Measurements from ENCODE around the gene SPACA6. TPM values are rescaled to one million over a fixed set of nuclear protein-coding genes. Genes with fewer than 3 reads are reported as not detected.
A peak's percentile ranks its signal among the peaks of the same experiment; 100 is the strongest.
"Not testable (repeated sequence)": the region's sequence is repeated elsewhere in the genome, so short reads cannot be mapped to it uniquely, and the experiment has no call there.

SPACA6 gene
- total RNA-seq, 2 donors from 2014 or later = 2.7 to 3.0 TPM

DNA sequence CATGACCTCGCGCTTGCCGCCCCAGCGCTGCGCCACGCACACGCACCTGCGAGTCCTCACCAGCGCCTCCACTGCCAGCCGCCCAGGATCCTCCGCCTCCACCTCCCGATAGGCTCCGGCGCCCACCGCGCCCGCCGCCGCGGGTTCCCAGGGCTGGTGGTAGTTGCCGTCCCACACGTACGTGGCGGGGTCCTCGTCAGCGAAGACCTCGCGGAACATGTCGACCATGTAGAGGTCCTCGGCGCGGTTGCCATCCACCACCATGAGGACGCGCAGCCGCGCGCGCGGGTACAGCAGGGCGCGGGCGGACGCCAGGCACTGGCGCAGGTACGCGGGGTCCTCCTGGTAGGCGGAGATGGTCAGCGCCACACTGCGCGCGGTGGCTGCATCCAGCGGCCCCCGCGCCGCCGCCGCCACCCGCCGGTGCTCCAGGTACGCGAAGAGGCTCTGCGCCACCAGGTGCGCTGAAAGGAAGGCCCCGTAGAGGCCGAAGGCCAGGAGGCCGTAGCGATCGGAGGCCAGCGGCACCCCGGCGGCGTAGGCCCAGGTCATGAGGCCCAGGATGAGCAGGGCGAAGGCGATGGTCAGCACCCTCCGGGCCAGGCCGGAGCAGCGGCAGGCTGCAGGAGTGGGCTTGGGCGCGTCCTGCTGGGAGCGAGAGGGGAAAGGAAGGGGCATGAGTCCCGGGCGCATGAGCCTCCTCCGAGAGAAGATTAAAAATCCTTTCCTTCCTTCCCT lies 26.3 kb downstream of the SPACA6 start:
- Mint-ChIP-seq H3K36me3 (no peaks in the 10 kb centered on the region), H3K9me3 (no peaks in the 10 kb centered on the region), H3K27ac (no peak overlapping the region), H3K27me3 (peaks cover 41 to 60% of the 10 kb centered on the region in 2 donors), H3K4me3 (no peak overlapping the region), H3K4me1 (ENCODE audit: low read depth in 2 of 2) (peaks cover 0 to 6% of the 10 kb centered on the region in 2 donors)
- ATAC-seq = peak in 1 of 2 donors; percentile 36
- DNase-seq (ENCODE audit: low spot score) = no peak

DNA sequence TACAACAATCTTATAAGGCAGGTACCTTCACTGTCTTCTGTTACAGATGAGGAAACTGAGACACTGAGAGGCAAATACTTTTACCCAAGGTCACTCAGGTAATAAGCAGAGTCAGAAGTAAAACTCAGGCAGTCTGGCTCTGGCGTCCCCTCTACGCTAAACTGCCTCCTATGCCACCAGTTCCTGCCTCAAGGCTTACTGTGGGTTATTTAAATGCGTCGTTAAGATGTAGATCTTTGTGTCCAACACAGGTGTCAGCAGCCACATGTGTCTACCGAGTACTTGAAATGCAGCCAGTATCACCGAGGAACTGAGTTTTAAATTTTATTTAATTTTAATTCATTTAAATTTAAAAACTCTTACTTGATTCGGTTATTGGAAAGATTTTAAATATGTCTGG lies 28.8 kb downstream of the SPACA6 start:
- Mint-ChIP-seq H3K36me3 (no peaks in the 10 kb centered on the region), H3K4me1 (ENCODE audit: low read depth in 2 of 2) (peaks cover 0 to 8% of the 10 kb centered on the region in 2 donors), H3K27me3 (peaks cover 35 to 58% of the 10 kb centered on the region in 2 donors), H3K9me3 (no peaks in the 10 kb centered on the region), H3K4me3 (no peak overlapping the region), H3K27ac (no peak overlapping the region)
- DNase-seq (ENCODE audit: low spot score) (no peak), ATAC-seq (no peak)

DNA sequence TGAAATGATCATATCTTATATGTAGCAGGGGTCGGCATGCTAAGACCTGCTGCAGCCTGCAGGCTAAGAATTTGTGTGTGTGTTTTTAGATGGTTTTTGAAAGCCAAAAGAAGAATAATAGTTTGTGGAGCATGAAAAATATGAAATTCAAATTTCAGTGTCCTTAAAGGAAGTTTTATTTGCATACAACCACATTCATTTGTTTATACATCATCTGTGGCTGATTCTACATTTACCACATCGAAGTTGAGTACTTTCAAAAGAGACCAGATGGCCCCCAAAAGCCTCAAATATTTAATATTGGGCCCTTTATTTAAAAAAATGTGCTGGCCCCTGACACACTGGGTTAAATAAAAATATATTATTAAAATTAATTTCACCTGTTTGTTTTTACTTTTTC lies 29.4 kb downstream of the SPACA6 start:
- Mint-ChIP-seq H3K27me3 (peaks cover 39 to 57% of the 10 kb centered on the region in 2 donors), H3K4me1 (ENCODE audit: low read depth in 2 of 2) (peaks cover 0 to 8% of the 10 kb centered on the region in 2 donors), H3K36me3 (no peaks in the 10 kb centered on the region), H3K4me3 (no peak overlapping the region), H3K27ac (no peak overlapping the region), H3K9me3 (no peaks in the 10 kb centered on the region)
- no peak for DNase-seq (ENCODE audit: low spot score)
- ATAC-seq = no peak

DNA sequence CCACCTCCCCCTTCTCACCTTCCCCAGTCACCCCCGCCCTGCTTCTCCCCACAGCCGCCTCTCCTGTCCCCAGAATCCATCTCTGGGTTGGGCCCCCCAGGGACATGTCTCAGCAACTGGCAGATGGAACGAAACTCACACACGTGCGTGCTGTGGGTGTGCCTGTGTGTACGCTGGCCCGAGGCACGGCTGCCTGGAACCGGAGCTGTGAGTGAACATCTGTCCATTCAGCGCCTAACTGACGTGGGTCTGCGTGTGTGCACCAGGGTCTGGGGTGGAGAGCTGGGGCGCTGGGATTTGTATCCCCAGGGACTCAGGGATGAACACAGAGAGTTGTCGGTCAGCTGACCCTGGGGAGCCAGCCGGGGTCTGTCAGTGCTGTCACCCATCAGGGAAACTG lies 31.4 kb downstream of the SPACA6 start:
- Mint-ChIP-seq H3K27ac (no peak overlapping the region), H3K4me3 (no peak overlapping the region), H3K9me3 (no peaks in the 10 kb centered on the region), H3K4me1 (ENCODE audit: low read depth in 2 of 2) (peaks cover 0 to 5% of the 10 kb centered on the region in 2 donors), H3K27me3 (peaks cover 37 to 55% of the 10 kb centered on the region in 2 donors), H3K36me3 (peaks cover 5% of the 10 kb centered on the region)
- ATAC-seq (no peak), DNase-seq (ENCODE audit: low spot score) (no peak)

DNA sequence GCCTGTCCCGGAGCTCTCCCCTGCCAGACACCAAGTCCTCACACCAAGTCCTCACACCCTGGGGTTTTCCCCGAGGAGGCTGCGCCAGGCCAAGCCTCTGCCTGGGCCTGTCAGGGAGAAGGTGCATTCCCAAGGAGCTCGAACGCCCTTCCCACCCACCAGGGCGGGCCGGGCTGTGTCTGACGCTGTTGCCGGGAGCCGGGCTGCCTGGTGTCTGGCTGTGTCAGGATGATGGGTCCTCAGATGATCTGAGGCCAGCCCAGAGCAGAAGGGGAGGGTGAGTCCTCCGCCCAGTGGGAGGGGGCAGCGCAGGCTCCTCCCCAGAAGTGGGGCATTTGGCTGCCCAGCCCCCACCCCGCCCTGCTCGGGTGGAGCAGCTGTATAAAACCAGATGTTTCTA lies 32.9 kb downstream of the SPACA6 start:
- H3K27ac Mint-ChIP-seq = no peak overlapping the region

DNA sequence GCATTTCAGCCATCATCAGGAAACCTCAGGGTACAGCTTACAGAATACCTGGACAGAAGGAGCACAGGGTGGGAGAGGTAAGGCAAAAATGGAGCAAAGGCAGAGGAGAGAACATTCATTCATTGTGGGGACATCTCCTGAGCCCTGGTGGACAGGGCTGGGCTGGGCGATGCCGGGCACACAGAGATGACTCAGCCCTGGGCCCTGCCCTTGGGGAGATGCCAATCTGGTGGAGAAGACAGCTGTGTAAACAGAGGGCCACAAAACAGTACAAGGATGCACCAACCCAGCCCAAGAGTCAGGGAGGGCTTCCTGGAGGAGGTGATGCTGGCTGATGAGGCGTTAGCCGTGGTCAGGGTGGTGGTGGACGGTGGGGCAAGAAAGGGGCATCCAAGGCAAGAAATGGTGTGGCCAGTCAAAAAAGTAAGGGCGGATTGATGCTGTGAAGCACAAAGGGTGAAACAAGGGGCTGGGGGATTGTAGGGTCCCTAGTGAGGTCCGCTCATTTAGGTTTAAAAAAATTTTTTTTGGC lies 34.3 kb downstream of the SPACA6 start:
- Mint-ChIP-seq H3K4me1 (ENCODE audit: low read depth in 2 of 2) (peaks cover 0 to 5% of the 10 kb centered on the region in 2 donors), H3K4me3 (no peak overlapping the region), H3K27me3 (peaks cover 31 to 41% of the 10 kb centered on the region in 2 donors), H3K27ac (no peak overlapping the region), H3K36me3 (peaks cover 10% of the 10 kb centered on the region), H3K9me3 (peaks cover 4% of the 10 kb centered on the region)
- DNase-seq (ENCODE audit: low spot score) (no peak), ATAC-seq (peak in 1 of 2 donors; percentile 48)

More for the DNA sequence above, 32.9 kb downstream of the SPACA6 start:
- H3K27me3 Mint-ChIP-seq = peaks cover 31 to 41% of the 10 kb centered on the region in 2 donors
- peaks cover 4% of the 10 kb centered on the region for H3K9me3 Mint-ChIP-seq
- ATAC-seq (peak in 1 of 2 donors; percentile 27), DNase-seq (ENCODE audit: low spot score) (no peak)
- peaks cover 5% of the 10 kb centered on the region for H3K36me3 Mint-ChIP-seq
- no peak overlapping the region for H3K4me3 Mint-ChIP-seq
- H3K4me1 Mint-ChIP-seq (ENCODE audit: low read depth in 2 of 2) = peaks cover 0 to 5% of the 10 kb centered on the region in 2 donors

DNA sequence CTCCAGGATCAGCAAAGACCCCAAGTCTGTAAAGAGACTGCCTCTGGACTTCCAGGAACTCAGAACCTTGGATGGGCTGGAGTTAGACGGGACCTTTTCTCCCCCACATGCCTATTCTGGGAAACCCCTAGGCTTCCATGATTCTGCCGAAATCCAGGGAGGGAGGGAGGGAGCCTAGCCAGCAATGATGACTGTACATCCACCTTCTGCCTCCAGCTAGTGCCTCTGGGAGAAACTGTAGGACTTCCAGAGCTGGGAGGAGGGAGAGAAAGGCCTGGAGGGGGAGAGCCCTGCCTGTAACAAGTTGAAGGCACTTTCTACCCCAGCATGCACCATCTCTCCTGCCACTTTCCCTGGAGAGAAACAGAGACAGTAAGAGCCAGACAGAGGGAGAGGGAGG lies 36.7 kb downstream of the SPACA6 start:
- DNase-seq (ENCODE audit: low spot score) = no peak
- no peak for ATAC-seq
- Mint-ChIP-seq H3K4me1 (ENCODE audit: low read depth in 2 of 2) (peaks cover 0 to 2% of the 10 kb centered on the region in 2 donors), H3K27me3 (peaks cover 19 to 22% of the 10 kb centered on the region in 2 donors), H3K4me3 (no peak overlapping the region), H3K27ac (no peak overlapping the region), H3K36me3 (peaks cover 10% of the 10 kb centered on the region), H3K9me3 (peaks cover 4% of the 10 kb centered on the region)

DNA sequence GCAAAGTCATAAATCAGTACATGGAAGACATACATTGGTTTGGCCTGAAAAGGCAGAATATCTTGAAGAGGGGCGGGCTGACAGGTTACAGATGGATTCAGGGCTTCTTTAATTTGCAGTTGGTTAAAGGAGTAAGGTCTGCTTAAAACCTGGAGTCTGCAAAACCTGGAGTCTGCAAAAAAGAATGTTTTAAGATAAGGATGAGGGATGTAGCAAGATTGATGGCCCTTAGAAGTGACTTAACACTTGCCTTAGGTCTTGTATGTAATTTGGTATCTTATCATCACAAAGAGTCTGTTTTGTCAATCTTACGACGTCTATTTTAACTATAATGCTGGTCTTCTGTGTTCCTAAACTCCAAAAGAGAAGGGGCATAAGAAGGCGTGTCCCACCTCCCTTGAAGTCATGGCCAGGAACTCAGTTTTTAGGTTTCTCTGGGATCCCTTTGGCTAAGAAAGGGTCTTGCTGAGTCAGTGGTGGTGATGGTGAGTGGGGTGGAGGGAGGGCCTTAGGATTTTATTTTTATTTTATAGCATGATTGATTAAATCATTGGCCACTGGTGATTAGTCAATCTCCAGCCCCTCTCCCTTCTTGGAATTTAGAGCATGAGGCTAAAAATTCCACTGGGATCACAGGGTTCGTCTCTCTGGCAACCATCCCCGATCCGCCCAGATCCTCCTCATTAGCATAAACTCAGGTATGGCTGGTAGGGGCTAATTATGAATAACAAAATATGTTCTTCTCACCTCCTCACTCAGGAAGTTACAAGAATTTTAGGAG lies 40.8 kb downstream of the SPACA6 start:
- DNase-seq (ENCODE audit: low spot score) (no peak), ATAC-seq (no peak)
- Mint-ChIP-seq H3K27ac (no peak overlapping the region), H3K4me3 (no peak overlapping the region), H3K9me3 (peaks cover 4% of the 10 kb centered on the region), H3K4me1 (ENCODE audit: low read depth in 2 of 2) (peaks cover 0 to 5% of the 10 kb centered on the region in 2 donors), H3K36me3 (peaks cover 7% of the 10 kb centered on the region), H3K27me3 (peaks cover 4 to 7% of the 10 kb centered on the region in 2 donors)

DNA sequence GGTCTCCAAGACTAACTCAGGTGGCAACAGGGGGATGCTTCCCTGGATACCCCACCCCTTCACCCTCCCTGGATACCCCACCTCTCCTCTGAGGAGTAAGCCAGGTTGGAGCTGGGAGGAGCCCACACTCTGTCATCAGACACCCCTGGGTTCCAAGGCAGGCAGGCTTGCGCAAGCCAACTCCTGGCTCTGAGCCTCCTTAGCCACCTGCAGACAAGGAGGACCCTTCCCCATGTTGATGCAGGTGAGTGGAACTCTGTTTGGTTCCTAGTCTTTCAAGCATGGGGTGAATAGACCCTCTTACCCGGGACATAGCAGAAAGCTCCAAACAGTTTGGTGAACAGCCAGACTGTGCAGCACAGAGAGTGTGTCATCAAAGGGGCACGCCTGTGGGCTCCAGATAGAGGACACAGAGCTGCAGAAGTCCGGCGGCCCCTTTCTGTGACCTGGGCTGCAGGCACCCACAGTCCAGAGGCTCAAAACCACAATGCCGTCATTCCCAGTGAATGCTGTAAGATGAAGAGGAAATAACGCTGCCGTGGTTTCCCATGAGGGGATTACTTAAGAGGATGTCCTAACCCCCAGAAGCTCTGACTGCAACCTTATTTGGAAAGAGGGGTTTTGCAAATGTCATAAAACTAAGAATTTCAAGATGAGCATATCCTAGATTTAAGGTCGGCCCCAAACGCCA lies 42.8 kb downstream of the SPACA6 start:
- Mint-ChIP-seq H3K27me3 (peaks cover 0 to 6% of the 10 kb centered on the region in 2 donors), H3K4me1 (ENCODE audit: low read depth in 2 of 2) (peaks cover 0 to 5% of the 10 kb centered on the region in 2 donors), H3K27ac (peak overlapping the region in 1 of 2 donors; percentile 26), H3K4me3 (peak overlapping the region; percentile 11), H3K9me3 (peaks cover under 1% of the 10 kb centered on the region), H3K36me3 (peaks cover 4% of the 10 kb centered on the region)
- ATAC-seq (peak; percentile 73 to 88), DNase-seq (ENCODE audit: low spot score) (no peak)

DNA sequence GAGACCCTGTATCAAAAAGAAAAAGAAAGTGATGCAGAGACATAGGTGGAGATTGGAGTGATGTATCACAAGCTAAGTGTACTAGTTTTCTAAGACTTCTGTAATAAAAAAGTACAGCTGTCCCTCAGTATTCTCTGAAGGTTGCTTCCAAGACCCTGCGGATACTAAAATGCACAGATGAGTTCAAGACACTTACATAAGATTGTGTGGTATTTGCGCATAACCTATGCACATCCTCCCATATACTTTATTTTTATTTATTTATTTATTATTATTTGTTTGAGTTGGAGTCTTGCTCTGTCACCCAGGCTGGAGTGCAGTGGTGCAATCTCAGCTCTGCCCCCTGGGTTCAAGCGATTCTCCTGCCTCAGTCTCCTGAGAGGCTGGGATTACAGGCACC lies 44.3 kb downstream of the SPACA6 start:
- Mint-ChIP-seq H3K27me3 (peaks cover 0 to 6% of the 10 kb centered on the region in 2 donors), H3K27ac (no peak overlapping the region), H3K9me3 (no peaks in the 10 kb centered on the region), H3K4me3 (no peak overlapping the region), H3K36me3 (no peaks in the 10 kb centered on the region), H3K4me1 (ENCODE audit: low read depth in 2 of 2) (peaks cover 0 to 5% of the 10 kb centered on the region in 2 donors)
- DNase-seq (ENCODE audit: low spot score) = no peak
- no peak for ATAC-seq

DNA sequence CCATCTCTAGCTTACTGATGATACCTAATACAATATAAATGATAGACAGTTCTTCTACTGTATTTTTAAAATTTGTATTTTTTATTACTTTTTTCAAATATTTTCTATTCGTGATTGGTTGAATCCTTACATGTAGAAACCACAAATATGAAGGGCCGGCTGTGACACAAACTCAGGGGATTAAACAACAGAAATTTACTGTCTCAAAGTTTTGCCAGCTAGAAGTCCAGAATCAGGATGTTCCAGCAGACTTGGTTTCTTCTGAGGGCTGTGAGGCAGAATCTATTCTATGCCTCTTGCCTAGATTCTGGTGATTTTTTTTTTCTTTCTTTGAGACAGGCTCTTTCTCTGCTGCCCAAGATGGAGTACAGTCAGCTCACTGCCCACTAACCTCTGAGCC lies 44.8 kb downstream of the SPACA6 start:
- ATAC-seq (no peak), DNase-seq (ENCODE audit: low spot score) (no peak)
- peaks cover 0 to 6% of the 10 kb centered on the region in 2 donors for H3K27me3 Mint-ChIP-seq
- peaks cover 0 to 5% of the 10 kb centered on the region in 2 donors for H3K4me1 Mint-ChIP-seq (ENCODE audit: low read depth in 2 of 2)
- no peaks in the 10 kb centered on the region for H3K36me3 Mint-ChIP-seq
- no peaks in the 10 kb centered on the region for H3K9me3 Mint-ChIP-seq
- H3K27ac Mint-ChIP-seq = no peak overlapping the region
- no peak overlapping the region for H3K4me3 Mint-ChIP-seq

DNA sequence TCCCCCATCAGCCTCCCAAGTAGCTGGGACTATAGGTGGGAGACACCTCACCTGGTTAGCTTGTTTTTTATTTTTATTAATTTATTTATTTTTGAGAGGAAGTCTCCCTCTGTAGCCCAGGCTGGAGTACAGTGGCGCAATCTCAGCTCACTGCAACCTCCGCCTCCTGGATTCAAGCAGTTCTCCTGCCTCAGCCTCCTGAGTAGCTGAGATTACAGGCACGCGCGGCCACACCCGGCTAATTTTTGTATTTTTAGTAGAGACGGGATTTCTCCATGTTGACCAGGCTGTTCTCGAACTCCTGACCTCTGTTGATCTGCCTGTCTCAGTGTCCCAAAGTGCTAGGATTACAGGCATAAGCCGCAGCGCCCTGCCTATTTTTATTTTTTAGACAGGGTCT lies 45.4 kb downstream of the SPACA6 start:
- not testable (repeated sequence) for H3K36me3 Mint-ChIP-seq; H3K27ac Mint-ChIP-seq; DNase-seq (ENCODE audit: low spot score); H3K27me3 Mint-ChIP-seq; H3K4me3 Mint-ChIP-seq; ATAC-seq; H3K4me1 Mint-ChIP-seq (ENCODE audit: low read depth in 2 of 2); H3K9me3 Mint-ChIP-seq

DNA sequence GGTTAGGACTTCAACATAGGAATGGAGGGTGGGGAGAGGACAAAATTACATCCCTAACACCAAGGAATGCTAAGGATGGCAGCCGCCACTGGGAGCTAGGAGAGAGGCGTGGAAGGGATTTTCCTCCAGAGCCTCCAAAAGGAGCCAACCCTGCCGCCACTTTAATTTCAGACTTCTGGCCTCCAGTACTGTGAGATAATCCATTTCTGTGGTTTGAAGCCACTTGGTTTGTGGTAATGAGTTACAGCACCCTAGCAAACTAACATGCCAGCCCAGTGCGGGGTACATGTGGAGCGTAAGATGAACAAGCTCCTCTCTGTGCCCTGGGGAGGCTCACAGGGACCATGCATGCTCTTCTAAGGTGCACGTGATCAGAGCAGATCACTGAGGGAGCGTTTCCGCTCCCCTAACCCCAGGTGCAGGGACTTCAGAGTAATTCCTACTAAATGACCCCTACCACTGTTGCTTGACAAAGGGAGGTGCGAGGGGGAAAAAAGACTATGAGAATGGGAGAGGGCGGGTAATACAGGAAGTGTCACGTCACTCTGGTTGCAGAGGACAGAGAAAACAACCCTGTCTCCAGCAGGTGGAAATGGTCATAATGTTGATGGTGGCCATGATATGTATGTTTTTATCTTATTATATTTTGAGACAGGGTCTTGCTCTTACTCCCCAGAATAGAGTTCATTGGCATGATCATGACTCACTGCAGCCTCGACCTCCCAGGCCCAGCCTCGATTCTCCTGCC lies 46.5 kb downstream of the SPACA6 start:
- no peaks in the 10 kb centered on the region for H3K9me3 Mint-ChIP-seq

More for the DNA sequence above, 46.5 kb downstream of the SPACA6 start:
- Mint-ChIP-seq H3K4me1 (ENCODE audit: low read depth in 2 of 2) (peaks cover 0 to 5% of the 10 kb centered on the region in 2 donors), H3K4me3 (no peak overlapping the region), H3K36me3 (no peaks in the 10 kb centered on the region), H3K27ac (no peak overlapping the region), H3K27me3 (peaks cover 0 to 2% of the 10 kb centered on the region in 2 donors)
- ATAC-seq (no peak), DNase-seq (ENCODE audit: low spot score) (no peak)

All from natural killer cell treated with Interleukin-12 subunit alpha and Interleukin-12 subunit beta and Interleukin-15 and Interleukin-18, amount 100 ng/mL, for 72 hours (primary cell).